ENCODE data around the gene KCNAB1.

- TF ChIP-seq CTCF (conservative IDR thresholded peaks at IDR 0.05; ENCODE audit: low read length) (no peak), EZH2phosphoT487 (IDR thresholded peaks at IDR 0.05; ENCODE audit: borderline replicate concordance) (no peak)
These were observed 296.6 kb downstream of the KCNAB1 start for GRCh38 chr3:156416846-156417558.

Data from Loucy (cell line).